Breast epithelium (tissue), 4 donors: ENCODE results near the gene LRRC53. TPM values are rescaled to one million over a fixed set of nuclear protein-coding genes. Genes with fewer than 3 reads are reported as not detected.

ENCODE experiments used
- DNase-seq, 2 donors: peaks; one replicate each; pipeline ENCODE4 v3.0.0-alpha.2; 2019; ENCODE audit warnings: low spot score in 2 of 2
- H3K27ac ChIP-seq, 2 donors: fragments of 200-600 bp; sonication (generic) in 1 of 2; one replicate each; pipeline ENCODE4 v1.5.1; 2016 to 2019; ENCODE audit warnings: mild to moderate bottlenecking in 1 of 2
- H3K27me3 ChIP-seq, 2 donors: fragments of 200-600 bp; sonication (generic) in 1 of 2; one replicate each; pipeline versions ENCODE4 v1.5.1 to v1.6.0; 2017 to 2019; ENCODE audit warnings: control low read depth in 1 of 2, mild to moderate bottlenecking in 1 of 2
- H3K36me3 ChIP-seq: fragments of 200-600 bp; one replicate; pipeline ENCODE4 v1.5.1; 2019
- H3K4me1 ChIP-seq, 2 donors: fragments of 200-600 bp; sonication (generic); one replicate each; pipeline ENCODE4 v1.5.1; 2016 to 2019; ENCODE audit warnings: control low read depth in 1 of 2
- H3K4me3 ChIP-seq, 3 donors: fragments of 200-600 bp; sonication (generic); 1 replicate in 2 of 3; 2 replicates in 1 of 3; pipeline ENCODE4 v1.5.1; 2016 to 2019; ENCODE audit warnings: mild to moderate bottlenecking in 3 of 3, moderate library complexity in 2 of 3
- H3K9me3 ChIP-seq, 2 donors: fragments of 200-600 bp; sonication (generic) in 1 of 2; one replicate each; pipeline ENCODE4 v1.5.1; 2016 to 2019; ENCODE audit warnings: control low read depth in 1 of 2
- POLR2A ChIP-seq: fragments of 450-650 bp; IDR thresholded peaks from one replicate; pipeline ENCODE4 v1.6.1; 2016; ENCODE audit warnings: antibody characterized with exemption, mild to moderate bottlenecking, moderate library complexity
- POLR2AphosphoS5 ChIP-seq, 3 donors: sonication (generic); formaldehyde crosslinking; IDR thresholded peaks; one replicate each; pipeline ENCODE4 v1.6.1; 2017; ENCODE audit warnings: antibody characterized with exemption in 3 of 3
- intact Hi-C: fragments of 100-400 bp; cut with DNase I; formaldehyde crosslinking; loops from one replicate; pipeline ENCODE4 v1.15.1; 2023; ENCODE audit warnings: low total_unique reads
- total RNA-seq, 3 donors: library from RNA; depleted of rRNA; stranded (reverse); fragments of >200 nt; gene quantifications; one replicate each; pipeline ENCODE4 v1.1.0, GENCODE V29; 2016
- TF ChIP-seq, protein P1 (sequence below), 3 donors: fragments of 450-650 bp; IDR thresholded peaks; one replicate each; pipeline ENCODE4 v1.5.1; 2016 to 2017; ENCODE audit warnings: antibody characterized with exemption in 3 of 3, mild to moderate bottlenecking in 3 of 3, moderate library complexity in 3 of 3

The LRRC53 gene
- total RNA-seq, 3 donors from 2014 or later: not detected

DNA sequence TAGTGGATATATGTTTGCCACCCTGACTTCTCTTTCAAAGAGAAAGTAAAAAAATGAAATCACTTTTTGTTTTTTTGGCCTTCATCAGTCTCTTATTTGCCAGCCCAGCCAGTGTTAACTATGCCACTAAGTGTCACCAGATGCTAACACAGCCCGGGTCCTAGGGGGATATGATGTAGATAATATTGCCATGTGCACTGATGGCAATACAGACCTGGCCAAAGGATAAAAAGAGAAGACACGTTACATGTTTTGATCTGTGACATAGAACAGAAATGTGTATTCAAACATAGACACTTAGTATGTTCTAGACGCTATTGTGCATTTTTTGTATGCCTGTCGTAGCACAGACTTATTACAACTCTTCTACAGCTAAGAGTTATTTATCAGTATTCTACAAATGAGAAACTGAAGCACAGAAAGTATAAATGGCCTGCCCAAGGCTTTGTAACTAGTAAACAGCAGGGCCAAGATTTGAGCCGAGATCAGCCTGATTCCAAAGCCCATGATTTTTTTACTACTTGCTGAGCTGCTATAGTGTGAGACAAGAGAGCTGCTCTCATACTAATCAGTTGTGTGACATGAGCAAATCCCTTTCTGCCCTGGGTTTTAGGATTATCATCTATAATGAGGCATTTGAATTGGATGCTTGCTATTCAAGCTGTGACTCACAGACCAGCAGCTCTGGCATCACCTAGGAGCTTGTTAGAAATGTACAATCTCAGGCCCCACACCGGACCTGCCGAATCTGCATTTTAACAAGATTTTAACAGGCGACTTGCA is 6.3 kb downstream of the LRRC53 start:
- no peaks in the 10 kb centered on the region for H3K4me1 ChIP-seq
- no peaks in the 10 kb centered on the region for H3K9me3 ChIP-seq
- H3K36me3 ChIP-seq: no peaks in the 10 kb centered on the region
- no peak for DNase-seq
- H3K27ac ChIP-seq: no peak overlapping the region
- no peaks in the 10 kb centered on the region for H3K27me3 ChIP-seq
- TF ChIP-seq POLR2A: no peak
- TF ChIP-seq, protein P1, sequence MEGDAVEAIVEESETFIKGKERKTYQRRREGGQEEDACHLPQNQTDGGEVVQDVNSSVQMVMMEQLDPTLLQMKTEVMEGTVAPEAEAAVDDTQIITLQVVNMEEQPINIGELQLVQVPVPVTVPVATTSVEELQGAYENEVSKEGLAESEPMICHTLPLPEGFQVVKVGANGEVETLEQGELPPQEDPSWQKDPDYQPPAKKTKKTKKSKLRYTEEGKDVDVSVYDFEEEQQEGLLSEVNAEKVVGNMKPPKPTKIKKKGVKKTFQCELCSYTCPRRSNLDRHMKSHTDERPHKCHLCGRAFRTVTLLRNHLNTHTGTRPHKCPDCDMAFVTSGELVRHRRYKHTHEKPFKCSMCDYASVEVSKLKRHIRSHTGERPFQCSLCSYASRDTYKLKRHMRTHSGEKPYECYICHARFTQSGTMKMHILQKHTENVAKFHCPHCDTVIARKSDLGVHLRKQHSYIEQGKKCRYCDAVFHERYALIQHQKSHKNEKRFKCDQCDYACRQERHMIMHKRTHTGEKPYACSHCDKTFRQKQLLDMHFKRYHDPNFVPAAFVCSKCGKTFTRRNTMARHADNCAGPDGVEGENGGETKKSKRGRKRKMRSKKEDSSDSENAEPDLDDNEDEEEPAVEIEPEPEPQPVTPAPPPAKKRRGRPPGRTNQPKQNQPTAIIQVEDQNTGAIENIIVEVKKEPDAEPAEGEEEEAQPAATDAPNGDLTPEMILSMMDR (IDR thresholded peaks at IDR 0.05): no peak
- TF ChIP-seq POLR2AphosphoS5 (IDR thresholded peaks at IDR 0.05): no peak
- intact Hi-C loops: no loop called here
- no peak overlapping the region for H3K4me3 ChIP-seq

DNA sequence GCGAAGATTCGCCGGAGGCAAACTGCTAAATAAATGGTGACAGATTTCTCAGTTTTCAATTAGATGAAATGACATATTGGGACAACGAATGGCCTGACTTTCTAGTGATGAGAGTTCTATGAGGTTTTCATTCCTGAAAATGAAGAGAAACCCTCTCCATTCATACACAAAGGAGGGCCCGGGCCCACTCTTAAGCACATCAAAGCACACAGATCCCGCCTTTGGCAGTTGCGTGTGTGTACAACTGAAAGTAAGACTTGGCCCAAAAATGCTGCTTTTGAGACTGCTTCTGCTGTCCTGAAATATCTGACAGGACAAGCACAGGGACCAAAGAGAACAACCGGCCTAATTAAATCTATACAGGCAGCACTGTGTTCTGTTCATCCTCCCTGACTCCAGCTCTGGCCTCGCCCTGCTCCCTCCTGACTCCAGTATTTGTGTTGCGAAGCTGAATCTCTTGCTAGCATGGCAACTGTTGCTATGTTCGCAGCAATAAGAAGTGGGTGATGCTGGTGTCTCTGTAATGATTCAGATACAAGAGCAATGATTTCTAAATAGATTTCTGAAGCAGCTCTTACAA is 7.4 kb downstream of the LRRC53 start:
- Histone ChIP-seq H3K27me3 (no peaks in the 10 kb centered on the region), H3K9me3 (no peaks in the 10 kb centered on the region), H3K36me3 (no peaks in the 10 kb centered on the region), H3K27ac (no peak overlapping the region), H3K4me3 (no peak overlapping the region), H3K4me1 (no peaks in the 10 kb centered on the region)
- intact Hi-C loops: no loop called here
- no peak for DNase-seq
- TF ChIP-seq, protein P1 (IDR thresholded peaks at IDR 0.05): no peak
- TF ChIP-seq POLR2AphosphoS5 (IDR thresholded peaks at IDR 0.05) (no peak), POLR2A (no peak)

DNA sequence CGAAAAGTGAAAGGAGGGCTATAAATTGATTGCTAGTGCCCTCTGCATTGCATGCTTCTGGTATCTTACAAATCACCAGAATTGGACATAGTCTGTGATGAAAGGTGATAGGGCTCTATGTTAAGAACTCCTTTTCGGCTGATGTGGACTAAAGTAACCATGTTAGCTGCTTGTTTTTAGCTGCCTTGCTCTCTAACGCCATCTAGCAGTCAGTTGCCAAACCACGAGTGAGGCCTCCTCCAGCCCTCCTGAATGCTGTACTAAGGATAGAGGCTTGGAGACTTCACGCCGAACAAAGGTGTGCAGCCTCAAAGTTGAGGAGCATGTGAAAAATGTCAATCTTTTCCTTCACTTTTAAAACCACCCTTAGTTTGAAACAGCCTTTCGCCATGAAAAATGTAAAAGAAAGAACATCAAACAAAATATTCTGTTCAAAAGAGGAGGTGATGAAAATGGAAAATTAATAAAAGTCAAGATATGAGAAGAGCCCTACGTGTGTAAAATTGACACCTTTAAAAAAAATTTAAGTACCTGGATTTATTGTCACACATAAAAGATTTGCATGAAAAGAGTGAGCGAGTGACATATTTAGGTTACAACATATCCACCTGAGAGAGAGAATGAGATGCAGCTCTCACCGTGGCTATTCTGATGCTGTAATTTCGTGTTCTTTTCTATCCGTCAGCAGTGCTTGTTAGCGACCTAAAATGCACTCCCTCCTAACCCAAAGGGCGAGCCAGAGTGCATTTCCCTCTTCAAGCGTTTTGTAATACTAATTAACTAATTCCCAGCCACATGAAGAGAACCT is 8.1 kb downstream of the LRRC53 start:
- H3K9me3 ChIP-seq: no peaks in the 10 kb centered on the region
- no peaks in the 10 kb centered on the region for H3K36me3 ChIP-seq
- intact Hi-C loops: no loop called here
- TF ChIP-seq, protein P1 (IDR thresholded peaks at IDR 0.05): peak in 2 of 3 donors; percentile 9 to 44
- TF ChIP-seq POLR2AphosphoS5 (IDR thresholded peaks at IDR 0.05) (no peak), POLR2A (no peak)
- H3K27ac ChIP-seq: no peak overlapping the region
- no peaks in the 10 kb centered on the region for H3K27me3 ChIP-seq
- H3K4me3 ChIP-seq: no peak overlapping the region
- DNase-seq: no peak
- H3K4me1 ChIP-seq: no peaks in the 10 kb centered on the region

DNA sequence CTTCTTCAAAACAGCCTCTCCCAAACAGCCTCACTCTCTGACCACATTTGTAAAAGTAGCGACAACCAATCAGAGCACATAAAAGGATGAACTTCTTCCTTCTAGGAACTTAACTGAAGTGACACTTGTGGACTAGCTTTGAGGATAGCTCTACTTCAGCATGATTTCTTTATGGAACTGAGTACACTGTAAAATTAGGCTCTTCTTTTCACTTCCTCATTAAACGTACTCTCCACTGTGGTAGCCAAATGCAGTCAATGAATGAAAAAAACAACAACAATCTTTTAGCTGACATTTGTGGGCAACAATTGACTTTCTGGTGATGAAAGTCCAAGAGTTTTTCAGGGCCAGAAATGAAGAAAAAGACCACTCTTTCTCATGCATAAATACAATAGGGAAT is 9.6 kb downstream of the LRRC53 start:
- Histone ChIP-seq H3K4me3 (no peak overlapping the region), H3K27ac (no peak overlapping the region), H3K9me3 (no peaks in the 10 kb centered on the region), H3K27me3 (no peaks in the 10 kb centered on the region), H3K4me1 (no peaks in the 10 kb centered on the region), H3K36me3 (no peaks in the 10 kb centered on the region)
- TF ChIP-seq, protein P1 (IDR thresholded peaks at IDR 0.05): no peak
- TF ChIP-seq POLR2AphosphoS5 (IDR thresholded peaks at IDR 0.05) (no peak), POLR2A (no peak)
- intact Hi-C loops: no loop called here
- no peak for DNase-seq

DNA sequence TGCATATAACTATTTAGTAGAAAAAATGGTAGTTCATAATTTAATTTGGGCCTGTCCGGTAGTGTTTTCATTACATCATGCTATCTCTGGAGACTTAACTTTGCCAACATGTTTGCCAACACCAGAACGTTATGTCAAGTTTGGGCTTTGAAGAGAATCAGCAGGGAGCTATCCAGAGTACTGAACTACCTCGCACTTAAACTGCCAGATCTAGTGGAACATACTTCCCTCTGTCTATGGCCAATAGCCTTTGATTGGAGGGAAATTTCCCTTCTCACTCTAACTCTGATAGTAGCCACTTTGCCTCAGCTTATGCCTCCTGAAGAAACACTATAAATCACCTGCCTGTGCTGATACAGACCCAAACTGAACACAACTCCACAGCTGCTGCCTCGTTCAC is 10.0 kb downstream of the LRRC53 start:
- no peak for DNase-seq
- Histone ChIP-seq H3K9me3 (no peaks in the 10 kb centered on the region), H3K4me3 (no peak overlapping the region), H3K27me3 (no peaks in the 10 kb centered on the region), H3K4me1 (no peaks in the 10 kb centered on the region), H3K27ac (no peak overlapping the region), H3K36me3 (no peaks in the 10 kb centered on the region)
- TF ChIP-seq POLR2A (no peak), POLR2AphosphoS5 (IDR thresholded peaks at IDR 0.05) (no peak)
- TF ChIP-seq, protein P1 (IDR thresholded peaks at IDR 0.05): no peak
- intact Hi-C loops: no loop called here
